Stomach (tissue), 4 donors: ENCODE results near the gene SOAT2.

Source experiments
- CTCF ChIP-seq, 7 experiments: fragments of 450-650 bp in 4 of 7; fragments of 200-600 bp in 3 of 7; sonication (generic) in 3 of 7; IDR thresholded peaks; one replicate each; pipeline ENCODE4 v1.5.1; 2016 to 2019; ENCODE audit warnings: antibody characterized with exemption in 7 of 7, control low read depth in 2 of 7, mild to moderate bottlenecking in 1 of 7
- EP300 ChIP-seq: sonication (generic); formaldehyde crosslinking; IDR thresholded peaks from one replicate; pipeline ENCODE4 v1.6.1; 2017; ENCODE audit warnings: antibody characterized with exemption
- POLR2A ChIP-seq, 4 donors: fragments of 450-650 bp; IDR thresholded peaks; one replicate each; pipeline ENCODE4 v1.6.1; 2016; ENCODE audit warnings: antibody characterized with exemption in 4 of 4, control low read depth in 2 of 4, mild to moderate bottlenecking in 1 of 4, moderate library complexity in 1 of 4
- POLR2AphosphoS5 ChIP-seq, 3 donors: sonication (generic); formaldehyde crosslinking; IDR thresholded peaks; one replicate each; pipeline ENCODE4 v1.6.1; 2016; ENCODE audit warnings: antibody characterized with exemption in 3 of 3

- no peak for TF ChIP-seq CTCF (IDR thresholded peaks at IDR 0.05)
- no peak for TF ChIP-seq POLR2A (IDR thresholded peaks at IDR 0.05)
- TF ChIP-seq POLR2AphosphoS5 (IDR thresholded peaks at IDR 0.05), result no peak
- TF ChIP-seq EP300, result no peak
Measured at GRCh38 chr12:53062977-53063707, 40.1 kb upstream of the SOAT2 start.
